Measurements from ENCODE around the gene ATP4B.
"Not testable (repeated sequence)": the region's sequence is repeated elsewhere in the genome, so short reads cannot be mapped to it uniquely, and the experiment has no call there.

The ATP4B gene

GRCh38 chr13:113638806-113639205 lies 19.2 kb downstream of the ATP4B start:
- DNase-seq: no peak

GRCh38 chr13:113638173-113638746 lies 19.7 kb downstream of the ATP4B start:
- DNase-seq: no peak

GRCh38 chr13:113637262-113638160 lies 20.5 kb downstream of the ATP4B start:
- no peak for DNase-seq

GRCh38 chr13:113636266-113636963 lies 21.6 kb downstream of the ATP4B start:
- DNase-seq: no peak

- no peak for DNase-seq
These were observed 22.3 kb downstream of the ATP4B start for GRCh38 chr13:113635709-113636108.

- DNase-seq: no peak
These were observed 23.0 kb downstream of the ATP4B start for GRCh38 chr13:113635048-113635420.

- DNase-seq: no peak
These were observed 23.5 kb downstream of the ATP4B start for GRCh38 chr13:113634279-113635047.

- no peak for DNase-seq
These were observed 24.5 kb downstream of the ATP4B start for GRCh38 chr13:113633485-113633873.

- no peak for DNase-seq
These were observed 25.1 kb downstream of the ATP4B start for GRCh38 chr13:113632706-113633484.

GRCh38 chr13:113631341-113632095 lies 26.5 kb downstream of the ATP4B start:
- no peak for DNase-seq

- no peak for DNase-seq
These were observed 27.2 kb downstream of the ATP4B start for GRCh38 chr13:113630804-113631203.

- no peak for DNase-seq
These were observed 27.7 kb downstream of the ATP4B start for GRCh38 chr13:113630296-113630695.

- no peak for DNase-seq
These were observed 28.1 kb downstream of the ATP4B start for GRCh38 chr13:113629866-113630265.

GRCh38 chr13:113628291-113629270 lies 29.4 kb downstream of the ATP4B start:
- no peak for DNase-seq

GRCh38 chr13:113627136-113627535 lies 30.9 kb downstream of the ATP4B start:
- no peak for DNase-seq

GRCh38 chr13:113625965-113626721 lies 31.9 kb downstream of the ATP4B start:
- DNase-seq: no peak

GRCh38 chr13:113624640-113625304 lies 33.2 kb downstream of the ATP4B start:
- not testable (repeated sequence) for DNase-seq

- no peak for DNase-seq
These were observed 33.8 kb downstream of the ATP4B start for GRCh38 chr13:113624235-113624587.
